Fibroblast of skin of left quadriceps (primary cell): ENCODE results near the gene EIF4E1B.

ENCODE experiments used
- DNase-seq, 2 experiments: peaks; one replicate each; pipeline ENCODE4 v3.0.0-alpha.2; 2013; ENCODE audit warnings: low read depth in 2 of 2

The EIF4E1B gene

GRCh38 chr5:176647030-176647842, 16.8 kb downstream of the EIF4E1B start, which contains the start of gene TSPAN17:
TSS of gene TSPAN17 (plus strand) at chr5:176647484. CDS start at chr5:176647616, 132 bp downstream.
- DNase-seq = peak; percentile 97

- no peak for DNase-seq
Measured at GRCh38 chr5:176647843-176648473, 17.5 kb downstream of the EIF4E1B start.

- no peak for DNase-seq
Measured at GRCh38 chr5:176648474-176649194, 18.2 kb downstream of the EIF4E1B start.

GRCh38 chr5:176650354-176650884, 19.9 kb downstream of the EIF4E1B start:
- DNase-seq = no peak

GRCh38 chr5:176651472-176651980, 21.1 kb downstream of the EIF4E1B start:
- DNase-seq = no peak

GRCh38 chr5:176652136-176652535, 21.7 kb downstream of the EIF4E1B start:
- DNase-seq = no peak

GRCh38 chr5:176653401-176654385, 23.2 kb downstream of the EIF4E1B start:
- no peak for DNase-seq

- no peak for DNase-seq
Measured at GRCh38 chr5:176654856-176655255, 24.4 kb downstream of the EIF4E1B start.

GRCh38 chr5:176656467-176656990, 26.1 kb downstream of the EIF4E1B start:
- no peak for DNase-seq

GRCh38 chr5:176658007-176658599, 27.6 kb downstream of the EIF4E1B start:
- peak; percentile 12 to 19 for DNase-seq

GRCh38 chr5:176658817-176659511, 28.5 kb downstream of the EIF4E1B start:
- peak in 1 of 2 experiments; percentile 1 for DNase-seq

- no peak for DNase-seq
Measured at GRCh38 chr5:176659512-176659839, 29.0 kb downstream of the EIF4E1B start.

- no peak for DNase-seq
Measured at GRCh38 chr5:176659860-176660461, 29.5 kb downstream of the EIF4E1B start.

- DNase-seq = no peak
Measured at GRCh38 chr5:176660530-176660859, 30.0 kb downstream of the EIF4E1B start.

GRCh38 chr5:176660860-176661641, 30.6 kb downstream of the EIF4E1B start:
- DNase-seq = peak; percentile 14 to 37

- no peak for DNase-seq
Measured at GRCh38 chr5:176661676-176662075, 31.2 kb downstream of the EIF4E1B start.

GRCh38 chr5:176662371-176663333, 32.2 kb downstream of the EIF4E1B start:
- DNase-seq = no peak
